Progenitor cell of endocrine pancreas (in vitro differentiated cells): ENCODE data around the gene GRPEL1. TPM values are rescaled to one million over a fixed set of nuclear protein-coding genes. Genes with fewer than 3 reads are reported as not detected.

Source experiments
- DNase-seq: peaks from one replicate; pipeline ENCODE4 v3.0.0; 2021; ENCODE audit warnings: low spot score; ENCODE audit not compliant: unreplicated experiment
- H3K27ac Mint-ChIP-seq: 2 replicates; pipeline ENCODE4 v1.8.0; 2021; ENCODE audit warnings: mild to moderate bottlenecking, moderate library complexity, mixed read lengths
- H3K27me3 Mint-ChIP-seq: 2 replicates; pipeline ENCODE4 v1.8.0; 2021; ENCODE audit warnings: mixed read lengths
- H3K36me3 Mint-ChIP-seq: 2 replicates; pipeline ENCODE4 v1.8.0; 2022; ENCODE audit warnings: mixed read lengths; ENCODE audit not compliant: insufficient read depth
- H3K4me1 Mint-ChIP-seq: 2 replicates; pipeline ENCODE4 v1.8.0; 2021; ENCODE audit warnings: low read depth, mixed read lengths
- H3K4me3 Mint-ChIP-seq: 2 replicates; pipeline ENCODE4 v1.8.0; 2021; ENCODE audit warnings: low read depth, mild to moderate bottlenecking, moderate library complexity, mixed read lengths
- H3K9me3 Mint-ChIP-seq: 2 replicates; pipeline ENCODE4 v1.8.0; 2021; ENCODE audit warnings: low read depth, mixed read lengths
- total RNA-seq: library from RNA; stranded (reverse); gene quantifications from 2 replicates; pipeline ENCODE4 v1.2.1, GENCODE V29; 2021
- TF ChIP-seq, protein P1 (sequence below): fragments of 200-600 bp; sonication (generic); IDR thresholded peaks from one replicate; pipeline ENCODE4 v1.5.0; 2021; ENCODE audit warnings: antibody characterized with exemption, mild to moderate bottlenecking; ENCODE audit not compliant: unreplicated experiment

Gene GRPEL1
- total RNA-seq, 1 donor from 2014 or later = 18.2 TPM

GRCh38 chr4:7029921-7030320 lies 37.9 kb downstream of the GRPEL1 start:
- DNase-seq = no peak
- Mint-ChIP-seq H3K4me3 (no peak overlapping the region), H3K36me3 (peaks cover 18% of the 10 kb centered on the region), H3K9me3 (no peaks in the 10 kb centered on the region), H3K4me1 (peaks cover 7% of the 10 kb centered on the region), H3K27me3 (no peaks in the 10 kb centered on the region), H3K27ac (no peak overlapping the region)
- TF ChIP-seq, protein P1, sequence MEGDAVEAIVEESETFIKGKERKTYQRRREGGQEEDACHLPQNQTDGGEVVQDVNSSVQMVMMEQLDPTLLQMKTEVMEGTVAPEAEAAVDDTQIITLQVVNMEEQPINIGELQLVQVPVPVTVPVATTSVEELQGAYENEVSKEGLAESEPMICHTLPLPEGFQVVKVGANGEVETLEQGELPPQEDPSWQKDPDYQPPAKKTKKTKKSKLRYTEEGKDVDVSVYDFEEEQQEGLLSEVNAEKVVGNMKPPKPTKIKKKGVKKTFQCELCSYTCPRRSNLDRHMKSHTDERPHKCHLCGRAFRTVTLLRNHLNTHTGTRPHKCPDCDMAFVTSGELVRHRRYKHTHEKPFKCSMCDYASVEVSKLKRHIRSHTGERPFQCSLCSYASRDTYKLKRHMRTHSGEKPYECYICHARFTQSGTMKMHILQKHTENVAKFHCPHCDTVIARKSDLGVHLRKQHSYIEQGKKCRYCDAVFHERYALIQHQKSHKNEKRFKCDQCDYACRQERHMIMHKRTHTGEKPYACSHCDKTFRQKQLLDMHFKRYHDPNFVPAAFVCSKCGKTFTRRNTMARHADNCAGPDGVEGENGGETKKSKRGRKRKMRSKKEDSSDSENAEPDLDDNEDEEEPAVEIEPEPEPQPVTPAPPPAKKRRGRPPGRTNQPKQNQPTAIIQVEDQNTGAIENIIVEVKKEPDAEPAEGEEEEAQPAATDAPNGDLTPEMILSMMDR = no peak

GRCh38 chr4:7029212-7029611 lies 38.7 kb downstream of the GRPEL1 start:
- no peak for DNase-seq
- Mint-ChIP-seq H3K27ac (no peak overlapping the region), H3K4me3 (no peak overlapping the region), H3K4me1 (peaks cover 3% of the 10 kb centered on the region), H3K27me3 (no peaks in the 10 kb centered on the region), H3K36me3 (peaks cover 18% of the 10 kb centered on the region), H3K9me3 (no peaks in the 10 kb centered on the region)
- TF ChIP-seq, protein P1 = no peak

DNA sequence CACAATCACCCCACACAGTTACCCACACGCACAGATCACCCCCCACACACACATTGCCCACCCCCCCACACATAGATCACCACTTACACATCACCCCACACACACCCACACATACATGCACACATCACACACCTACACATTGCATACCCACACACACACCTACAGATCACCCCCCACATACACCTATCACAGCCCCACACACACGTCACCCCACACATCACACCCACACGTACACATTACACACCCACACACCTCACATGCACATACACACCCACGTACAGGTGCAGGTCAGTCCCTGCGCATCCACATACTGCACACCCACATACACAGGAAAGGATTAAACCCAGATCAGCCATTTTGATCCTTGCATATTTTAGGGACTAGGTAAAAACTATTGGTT lies 40.0 kb downstream of the GRPEL1 start:
- H3K36me3 Mint-ChIP-seq = peaks cover 18% of the 10 kb centered on the region
- H3K4me1 Mint-ChIP-seq = no peaks in the 10 kb centered on the region
- TF ChIP-seq, protein P1 = no peak
- H3K9me3 Mint-ChIP-seq = no peaks in the 10 kb centered on the region
- H3K27me3 Mint-ChIP-seq = no peaks in the 10 kb centered on the region
- H3K4me3 Mint-ChIP-seq = no peak overlapping the region
- no peak for DNase-seq
- H3K27ac Mint-ChIP-seq = no peak overlapping the region

DNA sequence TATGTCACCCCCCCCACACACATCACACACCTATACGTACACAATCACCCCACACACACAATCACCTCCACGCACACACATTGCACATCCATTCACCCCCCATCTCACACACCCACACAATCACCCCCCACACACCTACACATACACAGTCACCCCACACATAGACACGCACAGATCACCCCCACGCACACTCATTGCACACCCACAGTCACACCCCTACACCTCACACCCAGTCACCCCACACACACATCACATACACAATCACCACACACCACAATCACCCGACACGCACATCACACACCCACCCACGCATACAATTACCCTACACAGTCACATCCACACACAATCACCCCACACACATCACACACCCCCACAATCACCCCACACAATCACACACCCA lies 40.6 kb downstream of the GRPEL1 start:
- no peaks in the 10 kb centered on the region for H3K9me3 Mint-ChIP-seq

DNA sequence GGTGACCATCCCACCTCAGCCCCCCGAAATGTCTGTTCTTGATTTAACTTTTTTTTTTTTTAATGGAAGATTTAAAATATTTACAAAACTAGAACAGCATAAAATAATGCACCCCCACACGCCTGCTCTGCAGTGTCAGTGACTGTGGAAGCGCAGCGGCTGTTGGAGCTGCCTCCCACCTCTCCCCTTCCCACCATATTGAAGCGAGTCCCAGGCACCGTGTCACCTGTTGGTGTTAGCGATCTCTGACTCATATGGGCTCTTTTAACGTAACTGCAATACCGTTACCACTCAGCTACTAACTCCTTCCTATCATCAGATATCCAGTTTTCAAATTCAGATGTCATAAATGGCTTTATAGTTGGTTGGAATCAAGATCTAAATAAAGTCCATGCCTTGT lies 41.8 kb downstream of the GRPEL1 start:
- Mint-ChIP-seq H3K27ac (peak overlapping the region; percentile 14), H3K36me3 (peaks cover 18% of the 10 kb centered on the region), H3K27me3 (no peaks in the 10 kb centered on the region), H3K9me3 (no peaks in the 10 kb centered on the region), H3K4me3 (no peak overlapping the region), H3K4me1 (no peaks in the 10 kb centered on the region)
- TF ChIP-seq, protein P1 = no peak
- DNase-seq = no peak

More for the DNA sequence above, 40.6 kb downstream of the GRPEL1 start:
- DNase-seq = no peak
- peaks cover 18% of the 10 kb centered on the region for H3K36me3 Mint-ChIP-seq
- TF ChIP-seq, protein P1 = no peak
- H3K4me3 Mint-ChIP-seq = no peak overlapping the region
- H3K27me3 Mint-ChIP-seq = no peaks in the 10 kb centered on the region
- H3K4me1 Mint-ChIP-seq = no peaks in the 10 kb centered on the region
- no peak overlapping the region for H3K27ac Mint-ChIP-seq
